Stimulated activated CD8-positive, alpha-beta memory T cell treated with anti-CD3 and anti-CD28 coated beads, Interleukin-4, amount 100 ng/mL, for 24 hours (primary cell): Measurements from ENCODE around the gene LARP4B.
"Not testable (repeated sequence)": the region's sequence is repeated elsewhere in the genome, so short reads cannot be mapped to it uniquely, and the experiment has no call there.

Source experiments
- DNase-seq: peaks from one replicate; pipeline ENCODE4 v3.0.0-alpha.2; 2020; ENCODE audit warnings: low read depth

Gene LARP4B

DNA sequence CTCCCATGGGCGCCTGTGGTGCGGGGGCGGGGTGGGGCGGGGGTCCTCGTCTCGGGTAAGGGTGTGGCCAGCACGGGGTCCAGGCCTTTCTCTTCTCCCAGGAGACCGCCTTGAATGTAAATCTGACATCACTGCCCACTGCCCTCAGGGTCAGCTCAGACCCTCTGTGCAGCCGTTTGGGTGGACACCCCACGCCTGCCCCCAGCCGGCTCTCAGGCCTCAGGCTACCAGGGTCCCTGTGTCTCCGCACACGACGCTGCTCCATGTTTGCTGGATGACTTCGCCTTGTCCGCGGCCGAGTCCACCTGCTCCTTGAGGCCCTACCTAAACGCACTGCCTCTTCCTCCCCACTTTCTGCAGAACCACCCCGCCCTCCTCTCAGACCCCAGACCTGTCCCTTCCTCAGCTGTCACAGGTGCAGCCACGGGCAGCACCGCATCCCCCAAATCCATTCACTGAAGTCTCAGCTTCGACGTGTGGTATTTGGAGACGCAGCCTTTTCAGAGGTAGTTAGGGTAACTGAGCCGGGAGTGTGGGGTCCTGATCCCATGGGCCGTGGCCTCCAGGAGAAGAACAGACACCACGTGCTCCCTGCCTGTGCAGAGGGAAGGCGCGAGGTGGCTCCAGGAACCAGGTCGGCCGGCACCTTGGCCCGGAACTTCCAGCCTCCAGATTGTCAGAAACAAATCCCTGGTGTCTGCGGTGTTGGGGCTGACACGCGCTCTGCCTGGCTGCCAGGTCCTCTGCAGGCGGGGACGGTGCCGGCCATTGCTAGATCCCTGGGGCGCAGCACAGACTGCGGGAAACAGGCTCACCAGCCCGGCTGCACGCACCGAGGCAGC is 144.7 kb downstream of the LARP4B start:
- DNase-seq, result no peak

DNA sequence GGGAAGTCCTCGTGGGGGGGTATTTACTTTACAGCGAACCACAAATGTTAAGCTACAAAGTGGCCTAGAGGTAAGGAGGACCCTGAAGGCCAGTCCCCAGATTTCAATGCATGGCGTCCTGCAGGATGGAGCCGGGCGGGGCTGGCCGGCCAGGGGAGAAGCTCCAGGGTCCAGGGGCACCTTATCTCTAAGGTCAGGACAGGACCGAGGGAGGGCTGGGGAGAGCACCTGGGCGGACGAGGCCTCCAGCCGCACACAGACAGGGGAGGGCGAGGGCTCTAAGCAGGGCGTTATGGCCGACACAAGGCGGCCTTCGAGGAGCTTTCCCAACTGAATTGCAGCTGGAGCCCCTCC is 145.7 kb downstream of the LARP4B start:
- DNase-seq, result no peak

DNA sequence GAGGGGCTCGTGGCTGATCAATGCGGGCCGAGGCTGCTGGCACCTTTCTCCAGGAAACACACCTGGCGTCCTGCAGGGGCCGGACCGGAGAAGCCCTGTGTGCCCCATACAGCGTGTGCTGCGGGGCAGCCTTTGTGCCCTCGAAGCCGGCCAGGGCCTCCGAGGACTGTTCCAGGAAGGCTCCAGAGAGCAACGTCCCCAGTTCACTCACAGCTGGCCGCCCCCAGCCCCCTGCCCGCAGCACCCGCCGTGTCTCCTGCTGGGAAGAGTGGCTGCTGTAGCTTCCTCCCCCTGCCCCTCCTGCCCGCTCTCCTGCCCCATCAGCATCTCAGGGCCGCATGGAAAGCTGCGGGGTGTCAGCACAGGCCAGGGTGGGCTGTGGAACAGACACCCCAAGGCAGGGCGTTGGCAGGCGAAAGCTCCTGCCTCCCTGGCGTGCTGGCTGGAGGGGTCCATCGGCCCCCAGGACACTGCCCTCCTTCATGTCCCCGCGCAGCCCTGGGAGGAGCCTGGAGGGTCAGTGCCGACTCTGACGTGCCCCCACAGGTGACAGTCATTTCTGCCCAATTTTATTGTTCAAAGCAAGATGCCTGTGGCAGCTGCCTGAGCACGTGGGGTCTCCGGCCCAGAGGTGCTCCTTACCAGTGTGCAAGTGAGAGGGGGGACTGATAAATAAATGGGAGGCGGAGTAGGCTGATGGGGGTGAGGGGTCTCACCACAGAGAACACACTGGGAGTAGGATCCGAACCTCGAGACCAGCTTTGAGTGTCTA is 146.2 kb downstream of the LARP4B start:
- DNase-seq, result no peak

DNA sequence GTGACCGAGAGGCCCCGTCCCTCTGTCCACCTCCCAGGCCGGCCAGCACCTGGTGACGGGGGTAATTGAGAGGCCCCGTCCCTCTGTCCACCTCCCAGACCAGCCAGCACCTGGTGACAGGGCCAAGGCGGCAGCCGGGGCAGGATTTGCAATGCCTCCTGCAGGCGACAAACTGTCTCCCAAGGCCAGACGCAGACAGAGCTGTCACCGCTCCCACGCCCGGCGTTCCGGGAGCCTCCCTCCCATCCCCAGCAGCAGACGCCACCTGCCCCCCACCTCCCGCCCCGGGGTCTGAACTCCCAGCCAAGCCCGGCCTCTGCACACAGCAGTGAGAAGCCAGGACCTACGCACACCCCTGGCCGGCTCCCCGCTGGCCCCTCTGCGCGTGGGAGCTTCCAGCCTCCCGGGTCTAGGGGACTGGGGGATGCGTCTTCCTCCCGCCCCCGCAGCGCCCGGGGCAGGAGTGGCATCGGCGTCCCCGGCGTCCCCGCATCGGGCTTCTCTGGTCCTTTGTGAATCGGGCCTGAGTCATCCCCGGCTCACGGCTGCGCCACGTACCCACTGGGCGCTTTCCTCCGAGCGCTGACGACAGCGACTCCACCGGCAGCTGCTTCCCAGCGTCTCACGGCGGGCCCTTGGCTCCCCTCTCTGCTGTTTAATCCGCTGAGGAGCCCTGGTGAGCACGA is 147.0 kb downstream of the LARP4B start:
- peak; percentile 38 for DNase-seq

DNA sequence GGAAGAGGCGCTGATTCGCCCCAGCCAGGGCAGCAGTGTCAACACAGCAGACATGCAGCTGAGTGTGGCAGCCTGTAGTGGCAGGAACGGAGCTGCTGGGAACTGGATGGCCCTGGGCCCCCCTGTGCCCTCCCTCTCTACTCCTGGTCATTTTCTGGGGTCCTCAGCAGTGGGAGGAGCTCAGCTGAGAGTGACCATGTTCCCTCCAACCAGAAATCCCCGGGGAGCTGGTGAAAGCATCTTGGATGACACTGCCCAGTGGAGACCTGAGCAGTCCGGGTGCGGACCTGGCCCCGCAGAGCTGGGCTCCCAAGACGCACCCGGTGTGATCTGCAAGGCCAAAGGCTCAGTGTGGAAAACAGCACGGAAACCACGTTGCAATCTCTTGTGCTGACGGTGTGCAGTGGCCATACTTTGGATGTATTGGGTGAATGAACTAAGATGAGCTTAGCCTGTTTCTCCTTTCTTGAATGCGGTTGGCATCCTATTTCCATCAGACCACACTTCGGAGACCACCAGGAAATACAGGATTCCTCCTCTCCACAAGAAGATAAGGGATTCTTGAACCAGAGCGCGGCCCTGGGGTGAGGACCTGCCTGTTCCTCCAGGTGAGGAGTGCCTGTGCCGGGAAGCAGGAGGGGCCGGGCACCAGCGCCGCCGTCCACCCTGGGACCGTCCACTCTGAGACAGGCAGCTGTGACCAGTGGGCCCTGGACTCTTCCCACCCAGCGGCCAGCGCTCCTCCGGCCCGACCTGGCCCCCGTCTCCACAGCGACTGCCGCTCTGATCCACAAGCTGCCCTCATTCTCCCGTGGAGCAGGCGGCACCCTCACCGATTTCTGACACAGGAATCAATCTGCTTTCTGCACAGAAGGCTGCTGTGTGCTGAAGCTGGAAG is 148.5 kb downstream of the LARP4B start:
- DNase-seq, result no peak

DNA sequence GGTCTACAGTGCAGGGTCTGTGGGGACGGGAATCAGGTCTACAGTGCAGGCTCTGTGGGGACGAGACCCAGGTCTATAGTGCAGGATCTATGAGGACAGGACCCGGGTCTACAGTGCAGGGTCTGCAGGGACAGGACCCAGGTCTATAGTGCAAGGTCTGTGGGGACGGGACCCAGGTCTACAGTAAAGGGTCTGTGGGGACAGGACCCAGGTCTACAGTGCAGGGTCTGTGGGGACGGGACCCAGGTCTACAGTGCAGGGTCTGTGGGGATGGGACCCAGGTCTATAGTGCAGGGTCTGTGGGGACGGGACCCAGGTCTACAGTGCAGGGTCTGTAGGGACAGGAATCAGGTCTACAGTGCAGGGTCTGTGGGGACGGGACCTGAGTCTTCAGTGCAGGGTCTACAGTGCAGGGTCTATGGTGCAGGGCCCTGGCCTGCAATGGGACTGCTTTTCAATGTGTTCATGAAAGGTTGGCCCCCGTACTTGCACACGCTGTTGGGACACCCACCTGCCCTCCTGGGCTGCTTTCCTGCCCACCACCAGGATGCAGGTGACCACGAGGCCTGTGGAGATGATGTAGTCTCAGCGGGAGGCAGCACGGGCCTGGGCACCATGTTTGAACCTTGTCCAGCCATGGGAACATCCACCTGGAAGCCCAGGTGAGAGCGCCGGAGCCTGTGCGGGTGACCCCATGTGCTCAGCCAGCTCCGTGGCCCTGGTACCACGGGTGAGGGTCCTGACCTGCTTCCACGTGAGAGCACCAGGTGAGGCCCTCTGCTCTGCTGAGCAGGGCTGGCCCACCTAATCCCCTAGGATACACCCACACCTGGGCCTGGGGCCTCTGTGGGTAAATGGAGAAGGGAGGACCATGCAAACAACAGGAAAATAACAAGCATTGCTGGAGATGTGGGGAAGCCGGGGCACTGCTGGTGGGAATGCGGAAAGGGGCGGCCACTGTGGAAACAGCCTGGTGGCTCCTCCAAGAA is 150.7 kb downstream of the LARP4B start:
- no peak for DNase-seq

DNA sequence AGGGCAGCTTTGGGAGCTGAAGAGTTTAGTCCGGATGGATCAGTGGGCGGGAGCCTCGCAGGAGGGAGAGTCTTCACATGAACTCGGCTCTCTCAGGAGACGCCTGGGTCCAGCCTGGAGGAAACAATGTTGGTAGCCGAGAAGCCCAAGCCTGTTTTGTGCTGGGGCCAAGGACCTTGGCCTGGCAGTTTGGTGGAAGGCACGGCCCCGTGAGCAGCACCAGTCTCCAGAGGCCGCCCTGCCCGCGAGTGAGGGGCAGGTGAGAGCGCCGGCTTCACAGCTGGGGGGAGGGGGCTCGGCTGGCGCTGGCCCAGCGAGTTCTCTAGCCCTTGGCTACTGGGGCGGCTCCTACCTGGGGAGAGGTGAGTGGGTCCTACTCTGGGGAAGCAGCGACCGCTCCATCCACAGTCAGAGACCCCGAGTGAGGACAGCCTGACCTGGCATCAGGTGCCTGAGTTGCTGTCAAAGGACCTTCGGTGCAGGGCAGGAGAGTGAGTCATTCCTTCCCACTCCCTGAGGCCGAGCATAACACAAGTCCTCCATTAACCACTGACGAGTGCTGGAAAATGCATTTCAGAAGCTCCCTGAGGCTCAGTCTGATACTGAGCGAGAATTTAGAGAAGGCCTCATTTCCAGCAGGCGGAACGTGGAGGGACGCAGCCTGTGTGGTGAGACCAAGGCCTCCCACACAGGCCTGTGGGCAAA is 152.7 kb downstream of the LARP4B start:
- DNase-seq, result no peak

DNA sequence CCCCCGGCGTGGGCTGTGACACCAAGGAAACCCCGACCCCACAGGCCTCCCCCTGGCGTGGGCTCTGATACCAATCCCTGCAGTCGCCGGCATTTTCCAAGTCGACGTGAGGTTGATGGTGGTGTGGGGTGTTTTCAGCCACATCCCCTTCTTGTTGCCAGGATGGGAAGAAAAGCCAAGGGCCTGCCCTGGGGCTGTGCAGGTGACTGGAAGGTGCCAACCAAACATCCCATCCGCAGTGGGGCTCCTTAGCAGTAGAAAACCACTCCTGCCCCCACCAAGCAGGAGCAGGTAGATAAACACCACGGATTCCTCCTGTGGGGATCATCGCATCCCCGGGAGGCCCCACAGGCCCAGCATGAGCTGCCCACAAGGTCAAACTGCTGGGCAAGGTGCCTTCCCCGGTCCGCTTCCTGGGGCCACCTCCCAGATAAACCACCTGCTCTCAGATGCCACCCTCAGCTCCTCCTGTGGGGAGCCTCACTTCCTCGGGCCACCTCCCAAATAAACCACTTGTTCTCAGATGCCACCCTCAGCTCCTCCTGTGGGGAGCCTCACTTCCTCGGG is 153.5 kb downstream of the LARP4B start:
- DNase-seq, result no peak

DNA sequence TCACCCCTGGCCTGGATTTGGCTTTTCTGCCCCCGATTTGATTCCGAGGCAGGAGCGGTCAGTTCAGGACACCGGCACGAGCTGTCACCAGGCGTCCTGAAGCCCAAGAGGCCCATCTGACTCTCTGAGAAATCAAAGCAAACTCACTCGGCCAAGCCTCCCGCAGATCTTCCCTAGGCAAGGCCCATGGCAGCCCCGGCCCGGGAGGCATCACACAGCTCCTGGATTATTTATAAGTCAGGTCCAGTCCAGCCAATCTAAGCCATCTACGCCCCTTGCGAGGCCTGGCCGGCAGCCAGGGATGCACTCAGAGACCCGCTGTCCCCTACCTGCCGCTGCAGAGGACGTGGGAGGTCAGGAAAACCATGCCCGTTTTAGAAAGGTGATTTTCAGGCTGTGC is 154.7 kb downstream of the LARP4B start:
- DNase-seq, result no peak

DNA sequence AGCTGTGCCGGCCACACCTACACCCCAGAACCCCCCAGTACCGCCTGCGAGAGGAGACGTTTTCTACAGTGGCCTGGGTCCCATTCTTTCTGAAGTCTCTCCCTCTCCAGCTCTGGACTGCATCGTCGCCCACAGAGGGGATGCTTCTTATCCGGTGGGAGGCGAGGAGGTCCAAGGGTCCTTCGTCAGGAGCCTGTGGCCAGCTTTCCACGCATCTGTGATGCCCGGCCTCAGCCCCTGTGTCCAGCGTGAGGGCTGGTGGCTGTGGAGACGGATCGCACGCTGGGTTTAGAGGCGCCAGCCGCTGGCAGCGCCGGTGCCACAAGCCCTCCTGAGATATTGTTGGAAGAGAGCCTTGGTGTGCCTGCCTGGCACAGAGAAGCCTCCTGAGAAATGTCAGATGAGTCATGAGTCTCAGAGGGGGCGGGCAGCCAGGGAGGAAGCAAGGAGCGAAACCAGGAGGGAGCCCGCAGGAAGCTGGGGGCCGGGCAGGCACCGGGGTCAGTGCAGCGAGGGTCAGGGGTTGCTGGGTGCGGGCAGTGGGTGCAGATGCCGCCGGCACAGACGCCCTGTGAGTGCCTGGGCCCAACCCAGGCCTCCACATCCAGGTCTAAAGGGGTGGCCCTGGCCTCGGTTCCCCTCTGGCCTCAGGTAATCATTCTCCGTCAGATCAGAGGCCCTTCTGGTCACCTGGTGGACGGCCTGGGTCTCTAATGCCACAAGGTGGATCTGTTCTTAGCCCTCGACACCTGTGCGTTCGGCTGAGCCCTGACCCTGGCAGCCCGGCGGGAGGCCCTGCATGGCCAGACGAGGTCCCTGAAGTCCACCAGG is 156.0 kb downstream of the LARP4B start:
- DNase-seq, result no peak

DNA sequence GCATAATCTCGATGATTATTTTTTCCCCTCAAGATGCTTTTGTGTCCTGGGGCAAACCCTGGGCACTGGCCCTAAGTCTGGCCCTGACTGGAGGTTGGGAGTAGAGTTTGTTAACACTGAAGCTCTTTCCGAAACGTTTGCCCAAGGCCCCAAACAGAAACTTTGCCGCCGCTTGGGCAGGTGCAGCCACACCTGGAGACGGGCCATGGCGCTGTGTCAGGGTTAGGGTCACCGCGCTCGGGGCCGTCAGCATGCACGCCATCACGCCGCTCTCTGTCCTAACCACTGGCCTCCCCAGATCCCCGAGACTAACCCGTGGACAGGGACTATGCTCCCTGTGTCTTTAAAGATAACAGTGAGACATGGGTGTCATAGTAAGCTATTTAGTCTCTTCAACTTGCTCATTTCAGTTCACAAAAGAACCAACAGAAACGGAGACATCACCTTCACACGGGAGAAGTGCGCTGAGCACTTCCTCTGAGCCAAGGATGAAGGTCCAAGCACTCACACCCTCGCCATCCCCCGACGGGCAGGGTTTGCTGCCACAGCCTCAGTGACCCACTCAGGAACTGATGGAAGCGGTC is 156.8 kb downstream of the LARP4B start:
- DNase-seq, result no peak

DNA sequence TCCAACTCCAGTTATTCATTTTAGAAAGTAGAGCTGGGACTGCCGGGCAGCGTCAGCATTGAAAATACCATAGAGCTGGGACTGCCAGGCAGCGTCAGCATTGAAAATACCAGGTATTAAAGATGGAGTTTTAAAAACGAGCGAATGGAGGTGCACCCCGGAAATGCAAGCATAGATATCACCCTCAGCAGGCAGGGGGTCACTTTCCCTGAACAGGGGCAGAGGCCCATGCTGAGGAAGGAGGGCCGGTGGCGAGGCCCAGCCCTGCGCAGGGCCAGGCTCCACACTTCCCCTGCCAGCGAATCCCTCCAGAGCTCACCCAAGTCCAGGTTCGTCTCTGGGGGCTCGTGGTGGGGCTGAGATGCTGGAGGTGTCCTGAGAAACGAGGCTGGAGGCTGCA is 157.3 kb downstream of the LARP4B start:
- no peak for DNase-seq

DNA sequence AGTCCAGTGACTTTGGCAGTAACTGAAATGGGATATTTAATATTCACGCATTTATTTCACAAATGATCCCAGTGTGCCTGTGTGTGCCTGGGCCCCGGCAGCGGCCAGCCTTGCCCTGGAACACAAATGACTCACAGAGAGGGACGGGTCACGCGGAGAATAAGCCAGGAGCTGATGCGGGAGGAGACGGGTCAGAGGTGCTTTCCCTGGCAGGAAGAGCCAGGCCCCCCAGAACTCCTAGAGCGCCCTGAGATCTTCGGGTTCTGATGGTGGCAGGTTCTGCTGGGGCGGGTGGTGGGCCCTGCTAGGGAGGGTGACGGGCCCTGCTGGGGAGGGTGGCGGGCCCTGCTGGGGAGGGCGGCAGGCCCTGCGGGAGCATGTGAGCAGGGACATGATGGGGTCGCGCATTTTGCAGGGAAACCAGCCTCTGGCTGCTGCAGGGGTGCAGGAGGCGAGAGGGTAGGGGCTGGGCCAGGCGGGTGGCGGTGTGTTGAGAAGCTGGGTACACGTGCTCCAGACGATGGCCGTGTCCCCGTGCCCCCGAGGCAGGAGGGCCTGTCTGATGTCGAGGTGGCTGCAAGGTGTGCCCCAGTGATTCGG is 157.8 kb downstream of the LARP4B start:
- DNase-seq, result no peak

DNA sequence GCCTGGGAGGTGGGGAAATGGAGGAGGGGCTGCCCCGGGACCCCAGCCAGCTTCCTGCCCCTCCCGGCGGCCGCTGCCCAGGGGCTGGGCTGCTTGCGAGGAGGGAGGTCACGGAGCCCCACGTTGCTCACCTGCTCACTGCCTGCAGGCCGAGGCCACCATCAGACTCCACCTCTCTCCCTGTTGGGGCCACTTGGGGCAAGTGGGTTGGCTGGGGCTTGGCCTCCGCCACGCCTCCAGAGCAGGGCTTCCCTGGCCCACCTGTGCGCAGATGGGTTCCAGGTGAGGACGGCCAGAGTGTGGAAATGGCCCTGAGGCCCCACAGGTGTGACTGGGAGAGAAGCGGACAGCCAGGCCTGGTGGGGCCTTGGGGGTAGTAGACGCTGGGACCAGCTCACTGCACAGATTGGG is 159.3 kb downstream of the LARP4B start:
- DNase-seq, result no peak

DNA sequence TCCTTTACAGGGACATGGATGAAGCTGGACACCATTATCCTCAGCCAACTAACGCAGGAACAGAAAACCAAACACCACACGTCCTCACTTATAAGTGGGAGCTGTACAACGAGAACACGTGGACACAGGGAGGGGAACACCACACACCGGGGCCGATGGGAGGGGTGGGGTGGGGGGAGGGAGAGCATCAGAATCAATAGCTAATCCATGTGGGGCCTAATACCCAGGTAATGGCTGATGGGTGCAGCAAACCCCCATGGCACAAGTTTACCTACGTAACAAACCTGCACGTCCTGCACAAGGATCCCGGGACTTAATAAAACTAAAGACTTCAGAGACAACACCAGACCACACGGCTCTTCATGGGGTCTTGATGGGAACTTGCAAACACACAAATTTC is 159.9 kb downstream of the LARP4B start:
- no peak for DNase-seq

DNA sequence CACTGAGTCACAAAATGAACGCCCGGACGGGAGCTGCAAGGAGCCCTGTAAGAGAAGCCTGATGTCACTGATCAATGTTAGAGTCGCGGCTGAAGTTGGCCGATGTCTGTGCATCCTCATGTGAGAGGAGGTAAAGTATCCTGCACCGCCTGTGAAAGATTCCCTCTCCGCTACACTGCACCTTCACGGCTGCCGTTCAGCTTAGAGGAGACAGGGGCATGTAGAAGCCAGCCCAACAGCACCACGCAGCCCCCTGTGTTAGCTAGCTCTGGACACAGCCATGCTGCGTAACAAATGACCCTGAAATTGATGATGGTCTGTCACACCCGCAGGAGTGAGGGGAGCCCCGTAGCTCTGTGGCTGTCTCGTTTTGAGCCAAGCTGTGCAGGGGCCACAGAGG is 160.5 kb downstream of the LARP4B start:
- no peak for DNase-seq

DNA sequence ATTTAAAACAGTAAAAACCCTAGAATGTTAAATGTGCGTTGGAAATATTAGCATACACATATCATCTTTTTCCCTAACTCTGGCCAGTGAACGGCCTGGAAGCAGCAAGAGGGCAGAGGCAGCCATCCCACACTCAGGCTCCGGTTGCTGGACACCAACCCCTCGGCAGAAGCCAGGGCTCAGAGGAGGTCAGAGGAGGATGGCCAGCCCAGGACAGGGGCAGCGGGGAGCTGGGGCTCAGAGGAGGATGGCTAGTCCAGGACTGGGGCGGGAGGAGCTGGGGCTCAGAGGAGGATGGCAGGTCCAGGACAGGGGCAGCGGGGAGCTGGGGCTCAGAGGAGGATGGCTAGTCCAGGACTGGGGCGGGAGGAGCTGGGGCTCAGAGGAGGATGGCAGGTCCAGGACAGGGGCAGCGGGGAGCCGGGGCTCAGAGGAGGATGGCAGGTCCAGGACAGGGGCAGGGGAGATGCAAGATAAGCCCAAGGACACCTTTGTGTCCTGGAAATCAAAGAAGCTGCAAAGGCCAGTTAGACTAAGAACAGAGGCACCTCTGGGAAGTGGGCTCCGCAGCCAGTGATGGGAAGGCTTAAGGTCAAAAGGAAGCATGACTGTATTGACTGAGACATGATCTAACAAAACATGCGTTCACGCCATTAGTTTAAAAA is 161.3 kb downstream of the LARP4B start:
- DNase-seq, result not testable (repeated sequence)
